ENCODE data around the gene ITGBL1. TPM values are rescaled to one million over a fixed set of nuclear protein-coding genes. Genes with fewer than 3 reads are reported as not detected.

The ITGBL1 gene
- total and polyA plus RNA-seq, 2 of the 13 experiments (the other 11 are each of a cell fraction or from before 2014, with no cell fraction given), result 0.02 TPM; not detected in 1

GRCh38 chr13:101648766-101649487 is 196.5 kb downstream of the ITGBL1 start:
- Histone ChIP-seq H3K9me3 (ENCODE audit: low read length) (0 out of 2 replicates have a peak, but pooled peaks cover 4% of the 10 kb centered on the region), H3K9ac (ENCODE audit: insufficient read depth, low read depth, low read length) (no peak overlapping the region), H2AFZ (ENCODE audit: low read length) (no peak overlapping the region), H3K36me3 (replicated peaks in 1 of 2; ENCODE audit: control insufficient read depth in 1 of 2, insufficient read depth in 2 of 2, low read length in 2 of 2) (no peaks in the 10 kb centered on the region), H3K79me2 (ENCODE audit: insufficient read depth, low read length) (no peaks in the 10 kb centered on the region), H4K20me1 (ENCODE audit: insufficient read depth, low read length) (no peaks in the 10 kb centered on the region), H3K4me2 (ENCODE audit: low read depth, low read length) (no peak overlapping the region), H3K4me1 (ENCODE audit: insufficient read depth, low read length) (no peaks in the 10 kb centered on the region), H3K4me3 (replicated peaks in 1 of 3; ENCODE audit: insufficient read depth in 1 of 3, low read depth in 2 of 3, low read length in 3 of 3) (no peak overlapping the region), H3K27ac (ENCODE audit: extremely low read length, insufficient read depth, low read length) (no peak overlapping the region), H3K27me3 (ENCODE audit: control insufficient read depth in 1 of 2, insufficient read depth in 2 of 2, low read length in 2 of 2) (no peaks in the 10 kb centered on the region)
- CTCF ChIA-PET (ENCODE audit: low intra/inter-chr PET ratio, low total read pairs), result no interaction called here
- intact Hi-C loops (cut with micrococcal nuclease; ENCODE audit: unreplicated experiment) (no loop called here), in situ Hi-C loops (cut with HindIII; ENCODE audit: extremely low pct_ligation_motif_present, low pct_unique_long_range_greater_than_20kb) (no loop called here)
- DNase-seq (ENCODE audit: low spot score) (no peak), FAIRE-seq (no peak), ATAC-seq (no peak)
- no TSS peak for BruUV-seq (replicated peaks)
- POLR2A ChIA-PET, result no interaction called here
- TF ChIP-seq MLXIP (CRISPR knock-in tag; IDR thresholded peaks at IDR 0.05; ENCODE audit: borderline replicate concordance) (no peak), NFE2 (CRISPR knock-in tag; IDR thresholded peaks at IDR 0.05) (no peak), ZNF83 (CRISPR knock-in tag; IDR thresholded peaks at IDR 0.05; ENCODE audit: borderline replicate concordance) (no peak), SOX6 (IDR thresholded peaks at IDR 0.05) (no peak), SOX6 (CRISPR knock-in tag; IDR thresholded peaks at IDR 0.05) (no peak), ZUFSP (CRISPR knock-in tag; IDR thresholded peaks at IDR 0.05; ENCODE audit: borderline replicate concordance) (no peak), ZNF703 (CRISPR knock-in tag; IDR thresholded peaks at IDR 0.05; ENCODE audit: borderline replicate concordance) (no peak), ARID5B (CRISPR knock-in tag; IDR thresholded peaks at IDR 0.05) (no peak), RFXANK (CRISPR knock-in tag; IDR thresholded peaks at IDR 0.05) (no peak), RELA (CRISPR knock-in tag; IDR thresholded peaks at IDR 0.05) (no peak)

All from HepG2 (cell line).